HL-60 (cell line): ENCODE measurements around the gene HPS3.

Experiments
- DNase-seq, 2 experiments: peaks; one replicate each; pipeline ENCODE4 v3.0.0-alpha.2; 2010 to 2020; ENCODE audit warnings: low read depth in 1 of 2, low spot score in 1 of 2
- H3K27ac ChIP-seq: fragments of 250-450 bp; sonication (Bioruptor Pico); replicated peaks from 2 replicates; pipeline ENCODE4 v1.5.1; 2020; ENCODE audit warnings: mild to moderate bottlenecking, moderate library complexity
- H3K27me3 ChIP-seq: fragments of 250-450 bp; sonication (Bioruptor Pico); 2 replicates; pipeline ENCODE4 v1.5.1; 2021; ENCODE audit warnings: mild to moderate bottlenecking, moderate library complexity; ENCODE audit not compliant: insufficient read depth, poor library complexity, severe bottlenecking
- H3K4me3 ChIP-seq: replicated peaks from 2 replicates; pipeline ENCODE4 v1.5.1; 2011; ENCODE audit warnings: mild to moderate bottlenecking, control low read depth, low read length; ENCODE audit not compliant: insufficient read depth
- CTCF ChIP-seq: IDR thresholded peaks from one replicate; pipeline ENCODE4 v1.5.1; 2011; ENCODE audit warnings: low read length, control low read depth, inconsistent platforms; ENCODE audit not compliant: insufficient read depth
- GABPA ChIP-seq: IDR thresholded peaks from 2 replicates; pipeline ENCODE4 v1.6.1; 2012; ENCODE audit warnings: low read depth
- POLR2AphosphoS5 ChIP-seq: IDR thresholded peaks from 2 replicates; pipeline ENCODE4 v1.6.1; 2012; ENCODE audit warnings: low read depth
- REST ChIP-seq: IDR thresholded peaks from 2 replicates; pipeline ENCODE4 v1.6.1; 2012; ENCODE audit warnings: low read depth; ENCODE audit not compliant: insufficient replicate concordance
- SPI1 ChIP-seq: IDR thresholded peaks from 2 replicates; pipeline ENCODE4 v1.6.1; 2012; ENCODE audit warnings: low read depth, mild to moderate bottlenecking, borderline replicate concordance

HPS3 gene

GRCh38 chr3:149174901-149175300, 45.5 kb downstream of the HPS3 start:
- TF ChIP-seq POLR2AphosphoS5 (no peak), GABPA (no peak), REST (no peak)
- H3K27me3 ChIP-seq = no peaks in the 10 kb centered on the region
- H3K27ac ChIP-seq = no peak overlapping the region
- DNase-seq = no peak
- no peak overlapping the region for H3K4me3 ChIP-seq

- H3K27ac ChIP-seq = no peak overlapping the region
- no peaks in the 10 kb centered on the region for H3K27me3 ChIP-seq
- no peak for TF ChIP-seq CTCF
- TF ChIP-seq REST = no peak
- TF ChIP-seq POLR2AphosphoS5 = no peak
- no peak for TF ChIP-seq GABPA
- no peak for TF ChIP-seq SPI1
- no peak overlapping the region for H3K4me3 ChIP-seq
- DNase-seq = no peak
These were observed 47.7 kb downstream of the HPS3 start for GRCh38 chr3:149177122-149177521.

- no peak for DNase-seq
- Histone ChIP-seq H3K27me3 (no peaks in the 10 kb centered on the region), H3K27ac (no peak overlapping the region), H3K4me3 (no peak overlapping the region)
- TF ChIP-seq GABPA (no peak), REST (no peak), POLR2AphosphoS5 (no peak), SPI1 (no peak), CTCF (no peak)
These were observed 49.8 kb downstream of the HPS3 start for GRCh38 chr3:149179220-149179619.
